AG08396 (cell line): ENCODE results near the gene DGCR2.
"Not testable (repeated sequence)": the region's sequence is repeated elsewhere in the genome, so short reads cannot be mapped to it uniquely, and the experiment has no call there.

Experiments used
- DNase-seq: peaks from one replicate; pipeline ENCODE4 v3.0.0; 2012; ENCODE audit warnings: low spot score, mixed read lengths

DGCR2 gene

GRCh38 chr22:19030226-19030888, 91.9 kb downstream of the DGCR2 start:
- DNase-seq = not testable (repeated sequence)

- not testable (repeated sequence) for DNase-seq
These were observed 92.8 kb downstream of the DGCR2 start for GRCh38 chr22:19029113-19030103.

- not testable (repeated sequence) for DNase-seq
These were observed 94.2 kb downstream of the DGCR2 start for GRCh38 chr22:19028060-19028455.

- DNase-seq = not testable (repeated sequence)
These were observed 94.7 kb downstream of the DGCR2 start for GRCh38 chr22:19027371-19028059.

- not testable (repeated sequence) for DNase-seq
These were observed 96.1 kb downstream of the DGCR2 start for GRCh38 chr22:19026080-19026479.

- DNase-seq = not testable (repeated sequence)
These were observed 97.2 kb downstream of the DGCR2 start for GRCh38 chr22:19024956-19025489.

GRCh38 chr22:19023931-19024330, 98.3 kb downstream of the DGCR2 start:
- not testable (repeated sequence) for DNase-seq

- no peak for DNase-seq
These were observed 99.5 kb downstream of the DGCR2 start for GRCh38 chr22:19022755-19023154.

GRCh38 chr22:19019679-19020032, 102.6 kb downstream of the DGCR2 start:
- DNase-seq = no peak

- no peak for DNase-seq
These were observed 103.1 kb downstream of the DGCR2 start for GRCh38 chr22:19019029-19019678.

GRCh38 chr22:19018256-19018655, 104.0 kb downstream of the DGCR2 start:
- DNase-seq = no peak

GRCh38 chr22:19016081-19016766, 106.0 kb downstream of the DGCR2 start:
- no peak for DNase-seq

GRCh38 chr22:19014886-19015285, 107.3 kb downstream of the DGCR2 start:
- DNase-seq = no peak

GRCh38 chr22:19013881-19014598, 108.2 kb downstream of the DGCR2 start:
- DNase-seq = not testable (repeated sequence)

- DNase-seq = not testable (repeated sequence)
These were observed 108.8 kb downstream of the DGCR2 start for GRCh38 chr22:19013411-19013810.

- no peak for DNase-seq
These were observed 109.8 kb downstream of the DGCR2 start for GRCh38 chr22:19012308-19012986.

- DNase-seq = not testable (repeated sequence)
These were observed 110.6 kb downstream of the DGCR2 start for GRCh38 chr22:19011611-19012010.

GRCh38 chr22:19011075-19011474, 111.1 kb downstream of the DGCR2 start:
- DNase-seq = no peak

GRCh38 chr22:19005905-19006304, 116.3 kb downstream of the DGCR2 start:
- DNase-seq = no peak

GRCh38 chr22:19004471-19004870, 117.7 kb downstream of the DGCR2 start:
- no peak for DNase-seq
